ENCODE results near the gene FBXW9.
"Not testable (repeated sequence)": the region's sequence is repeated elsewhere in the genome, so short reads cannot be mapped to it uniquely, and the experiment has no call there.

Gene FBXW9

DNA sequence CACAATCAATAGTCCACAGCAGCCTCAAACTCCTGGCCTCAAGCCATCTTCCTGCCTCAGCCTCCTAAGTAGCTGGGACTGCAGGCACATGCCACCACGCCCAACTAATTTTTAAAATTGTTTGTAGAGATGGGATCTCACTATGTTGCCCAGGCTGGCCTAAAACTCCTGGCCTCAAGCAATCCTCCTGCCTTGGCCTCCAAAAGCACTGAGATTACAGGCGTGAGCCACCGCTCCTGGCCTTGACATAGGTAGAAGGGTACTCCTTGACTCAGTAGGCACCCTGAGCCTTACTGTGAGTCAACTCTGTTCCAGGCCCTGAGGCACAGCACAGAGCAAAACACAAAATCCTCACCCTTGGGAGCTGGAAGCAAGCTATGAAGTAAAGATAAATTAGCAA is 19.5 kb upstream of the FBXW9 start:
- no peak for DNase-seq
- ATAC-seq (ENCODE audit: insufficient read depth, low read depth), result no peak
- H3K9ac ChIP-seq (ENCODE audit: low read depth, low read length), result no peak overlapping the region
- peaks cover 8% of the 10 kb centered on the region for H3K4me1 ChIP-seq (ENCODE audit: insufficient read depth, low read length)
- peaks cover 61% of the 10 kb centered on the region for H4K20me1 ChIP-seq (ENCODE audit: insufficient read depth, low read length)
- no peaks in the 10 kb centered on the region for H3K27me3 ChIP-seq (ENCODE audit: insufficient read depth, low read length, poor library complexity)
- H3K27ac ChIP-seq (ENCODE audit: low read length), result no peak overlapping the region
- peaks cover 90% of the 10 kb centered on the region for H3K36me3 ChIP-seq (ENCODE audit: insufficient read depth, low read length)
- H3K9me3 ChIP-seq (ENCODE audit: insufficient read depth, low read length, severe bottlenecking), result no peaks in the 10 kb centered on the region
- peaks cover 69% of the 10 kb centered on the region for H3K79me2 ChIP-seq (ENCODE audit: insufficient read depth, low read length)
- H2AFZ ChIP-seq (ENCODE audit: low read depth, low read length), result no peak overlapping the region
- TF ChIP-seq EZH2 (IDR thresholded peaks at IDR 0.05; ENCODE audit: borderline replicate concordance, low read depth, low read length, severe bottlenecking), result no peak
- TF ChIP-seq, protein P1, sequence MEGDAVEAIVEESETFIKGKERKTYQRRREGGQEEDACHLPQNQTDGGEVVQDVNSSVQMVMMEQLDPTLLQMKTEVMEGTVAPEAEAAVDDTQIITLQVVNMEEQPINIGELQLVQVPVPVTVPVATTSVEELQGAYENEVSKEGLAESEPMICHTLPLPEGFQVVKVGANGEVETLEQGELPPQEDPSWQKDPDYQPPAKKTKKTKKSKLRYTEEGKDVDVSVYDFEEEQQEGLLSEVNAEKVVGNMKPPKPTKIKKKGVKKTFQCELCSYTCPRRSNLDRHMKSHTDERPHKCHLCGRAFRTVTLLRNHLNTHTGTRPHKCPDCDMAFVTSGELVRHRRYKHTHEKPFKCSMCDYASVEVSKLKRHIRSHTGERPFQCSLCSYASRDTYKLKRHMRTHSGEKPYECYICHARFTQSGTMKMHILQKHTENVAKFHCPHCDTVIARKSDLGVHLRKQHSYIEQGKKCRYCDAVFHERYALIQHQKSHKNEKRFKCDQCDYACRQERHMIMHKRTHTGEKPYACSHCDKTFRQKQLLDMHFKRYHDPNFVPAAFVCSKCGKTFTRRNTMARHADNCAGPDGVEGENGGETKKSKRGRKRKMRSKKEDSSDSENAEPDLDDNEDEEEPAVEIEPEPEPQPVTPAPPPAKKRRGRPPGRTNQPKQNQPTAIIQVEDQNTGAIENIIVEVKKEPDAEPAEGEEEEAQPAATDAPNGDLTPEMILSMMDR (IDR thresholded peaks at IDR 0.05; ENCODE audit: borderline replicate concordance, extremely low read depth, low read length, poor library complexity, severe bottlenecking), result no peak
- no peak overlapping the region for H3K4me3 ChIP-seq (ENCODE audit: low read depth in 1 of 2, low read length in 2 of 2)
- H3K4me2 ChIP-seq (ENCODE audit: insufficient read depth, low read length), result no peak overlapping the region

DNA sequence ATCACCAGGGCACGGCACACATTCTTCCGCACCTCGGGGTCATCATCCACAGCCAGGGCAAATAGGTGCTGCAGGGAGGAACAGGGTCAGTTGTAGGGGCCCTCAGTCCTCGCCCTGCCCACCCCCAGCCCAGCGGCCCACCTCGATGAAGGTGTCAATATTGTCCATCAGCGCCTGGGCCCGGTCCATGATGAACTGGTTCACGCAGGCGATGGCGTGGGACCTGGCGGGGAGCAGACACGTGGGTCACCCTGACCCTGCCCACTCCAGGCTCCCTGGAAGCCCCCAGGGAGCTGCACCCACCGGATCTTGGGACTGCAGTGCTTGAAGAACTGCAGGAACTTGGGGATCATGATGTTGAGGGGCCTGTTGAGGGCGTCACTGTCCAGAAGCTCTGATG is 18.7 kb upstream of the FBXW9 start:
- peaks cover 57% of the 10 kb centered on the region for H4K20me1 ChIP-seq (ENCODE audit: insufficient read depth, low read length)
- H3K79me2 ChIP-seq (ENCODE audit: insufficient read depth, low read length), result peaks cover 60% of the 10 kb centered on the region

GRCh38 chr19:12713304-12713703 is 16.9 kb upstream of the FBXW9 start:
- not testable (repeated sequence) for H3K9ac ChIP-seq (ENCODE audit: low read depth, low read length); H3K27ac ChIP-seq (ENCODE audit: low read length); DNase-seq; H3K4me3 ChIP-seq (ENCODE audit: low read depth in 1 of 2, low read length in 2 of 2); H3K4me2 ChIP-seq (ENCODE audit: insufficient read depth, low read length); H3K27me3 ChIP-seq (ENCODE audit: insufficient read depth, low read length, poor library complexity); H3K9me3 ChIP-seq (ENCODE audit: insufficient read depth, low read length, severe bottlenecking); H2AFZ ChIP-seq (ENCODE audit: low read depth, low read length); ATAC-seq (ENCODE audit: insufficient read depth, low read depth); H3K4me1 ChIP-seq (ENCODE audit: insufficient read depth, low read length)
- H4K20me1 ChIP-seq (ENCODE audit: insufficient read depth, low read length), result peaks cover 45% of the 10 kb centered on the region
- peaks cover 42% of the 10 kb centered on the region for H3K79me2 ChIP-seq (ENCODE audit: insufficient read depth, low read length)
- H3K36me3 ChIP-seq (ENCODE audit: insufficient read depth, low read length), result peaks cover 91% of the 10 kb centered on the region

More for the DNA sequence above, 18.7 kb upstream of the FBXW9 start:
- DNase-seq (no peak), ATAC-seq (ENCODE audit: insufficient read depth, low read depth) (no peak)
- Histone ChIP-seq H3K9ac (ENCODE audit: low read depth, low read length) (no peak overlapping the region), H3K4me2 (ENCODE audit: insufficient read depth, low read length) (no peak overlapping the region), H2AFZ (ENCODE audit: low read depth, low read length) (no peak overlapping the region), H3K27ac (ENCODE audit: low read length) (no peak overlapping the region), H3K4me3 (ENCODE audit: low read depth in 1 of 2, low read length in 2 of 2) (no peak overlapping the region), H3K4me1 (ENCODE audit: insufficient read depth, low read length) (peaks cover under 1% of the 10 kb centered on the region; the same call in 1 of the 2 replicates), H3K36me3 (ENCODE audit: insufficient read depth, low read length) (peaks cover 88% of the 10 kb centered on the region), H3K9me3 (ENCODE audit: insufficient read depth, low read length, severe bottlenecking) (no peaks in the 10 kb centered on the region), H3K27me3 (ENCODE audit: insufficient read depth, low read length, poor library complexity) (no peaks in the 10 kb centered on the region)
- TF ChIP-seq EZH2 (IDR thresholded peaks at IDR 0.05; ENCODE audit: borderline replicate concordance, low read depth, low read length, severe bottlenecking), result no peak
- TF ChIP-seq, protein P1 (IDR thresholded peaks at IDR 0.05; ENCODE audit: borderline replicate concordance, extremely low read depth, low read length, poor library complexity, severe bottlenecking), result no peak

DNA sequence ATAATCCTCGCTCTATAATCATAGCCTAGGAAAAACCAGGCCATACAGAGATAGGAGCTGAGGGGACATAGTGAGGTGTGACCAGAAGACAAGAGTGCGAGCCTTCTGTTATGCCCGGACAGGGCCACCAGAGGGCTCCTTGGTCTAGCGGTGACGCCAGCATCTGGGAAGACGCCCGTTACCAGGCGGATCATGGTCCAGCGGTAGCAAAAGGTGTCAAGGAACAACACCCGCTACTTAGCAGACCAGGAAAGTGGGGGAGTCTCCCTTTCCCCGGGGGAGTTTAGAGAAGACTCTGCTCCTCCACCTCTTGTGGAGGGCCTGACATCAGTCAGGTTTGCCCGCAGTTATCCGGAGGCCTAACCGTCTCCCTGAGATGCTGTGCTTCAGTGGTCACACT is 15.6 kb upstream of the FBXW9 start:
- H3K9ac ChIP-seq (ENCODE audit: low read depth, low read length); H3K9me3 ChIP-seq (ENCODE audit: insufficient read depth, low read length, severe bottlenecking); H3K4me3 ChIP-seq (ENCODE audit: low read depth in 1 of 2, low read length in 2 of 2); H3K27ac ChIP-seq (ENCODE audit: low read length); H3K27me3 ChIP-seq (ENCODE audit: insufficient read depth, low read length, poor library complexity); H3K4me2 ChIP-seq (ENCODE audit: insufficient read depth, low read length); H2AFZ ChIP-seq (ENCODE audit: low read depth, low read length); ATAC-seq (ENCODE audit: insufficient read depth, low read depth); H3K4me1 ChIP-seq (ENCODE audit: insufficient read depth, low read length): not testable (repeated sequence)
- peaks cover 30% of the 10 kb centered on the region for H3K79me2 ChIP-seq (ENCODE audit: insufficient read depth, low read length)
- H3K36me3 ChIP-seq (ENCODE audit: insufficient read depth, low read length), result peaks cover 87% of the 10 kb centered on the region
- peak; percentile 33 for DNase-seq
- peaks cover 45% of the 10 kb centered on the region for H4K20me1 ChIP-seq (ENCODE audit: insufficient read depth, low read length)
